DMS114 treated with DMSO at 0.1 percent for 48 hours (cell line): ENCODE data around the gene ARSJ.

ENCODE experiments used
- DNase-seq: peaks from one replicate; lab custom pipeline; 2025; ENCODE audit not compliant: unreplicated experiment; lab: John Stamatoyannopoulos, UW

The ARSJ gene

GRCh38 chr4:113990886-113991285, 11.4 kb upstream of the ARSJ start:
- DNase-seq = no peak

DNA sequence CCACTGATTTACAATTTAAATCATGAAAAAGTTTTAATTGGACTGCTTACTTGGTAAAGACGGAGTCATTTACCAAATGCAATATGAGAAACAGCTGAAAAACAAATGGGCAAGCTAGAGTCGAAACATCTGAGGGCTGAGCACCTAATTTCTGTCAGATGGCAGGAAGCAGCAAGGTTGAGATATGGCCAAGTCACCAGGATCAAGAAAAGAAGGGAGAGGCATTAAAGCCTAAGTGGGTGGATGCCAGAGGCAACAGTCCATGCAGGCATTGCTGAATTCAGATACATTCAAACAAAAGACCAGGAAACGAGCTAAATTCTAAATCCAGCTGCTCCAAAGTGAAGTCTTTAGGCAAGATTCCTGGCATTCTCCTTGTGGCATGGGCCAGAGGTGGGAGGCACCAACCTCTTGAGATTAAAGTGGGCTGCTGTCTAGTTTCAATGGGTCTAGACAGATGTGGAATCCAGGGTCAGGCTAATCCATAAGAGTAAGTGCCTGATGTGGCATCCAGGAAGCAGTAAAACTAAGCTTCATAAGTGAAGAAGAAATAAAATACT, 8.0 kb upstream of the ARSJ start:
- DNase-seq = no peak

- DNase-seq = no peak
Measured at GRCh38 chr4:113982181-113982580, 2.7 kb upstream of the ARSJ start.

GRCh38 chr4:113981591-113981990, 2.1 kb upstream of the ARSJ start:
- no peak for DNase-seq

GRCh38 chr4:113979905-113980615, 613 bp upstream of the ARSJ start:
- DNase-seq = no peak

GRCh38 chr4:113978561-113979147, 793 bp downstream of the ARSJ start:
- DNase-seq = no peak

DNA sequence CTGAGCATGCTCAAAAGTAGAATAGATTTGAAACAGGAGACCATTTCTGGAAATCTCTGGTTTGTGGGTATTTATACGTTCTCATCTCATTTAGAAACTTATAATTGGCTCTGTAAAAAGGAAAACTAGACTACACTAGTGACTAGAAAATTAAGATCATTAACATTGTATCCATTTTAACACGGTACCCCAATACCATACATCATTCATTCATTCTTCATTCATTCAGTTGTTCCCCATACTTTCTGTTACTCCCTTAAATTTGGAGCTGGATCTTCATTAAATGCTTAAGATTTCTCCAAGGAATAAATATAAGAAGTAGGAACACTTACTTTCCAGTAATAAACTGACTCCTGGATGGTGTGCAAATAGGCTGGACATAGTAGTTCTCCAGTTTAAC, 1.3 kb downstream of the ARSJ start:
- DNase-seq = no peak

- no peak for DNase-seq
Measured at GRCh38 chr4:113977526-113977855, 2.0 kb downstream of the ARSJ start.

DNA sequence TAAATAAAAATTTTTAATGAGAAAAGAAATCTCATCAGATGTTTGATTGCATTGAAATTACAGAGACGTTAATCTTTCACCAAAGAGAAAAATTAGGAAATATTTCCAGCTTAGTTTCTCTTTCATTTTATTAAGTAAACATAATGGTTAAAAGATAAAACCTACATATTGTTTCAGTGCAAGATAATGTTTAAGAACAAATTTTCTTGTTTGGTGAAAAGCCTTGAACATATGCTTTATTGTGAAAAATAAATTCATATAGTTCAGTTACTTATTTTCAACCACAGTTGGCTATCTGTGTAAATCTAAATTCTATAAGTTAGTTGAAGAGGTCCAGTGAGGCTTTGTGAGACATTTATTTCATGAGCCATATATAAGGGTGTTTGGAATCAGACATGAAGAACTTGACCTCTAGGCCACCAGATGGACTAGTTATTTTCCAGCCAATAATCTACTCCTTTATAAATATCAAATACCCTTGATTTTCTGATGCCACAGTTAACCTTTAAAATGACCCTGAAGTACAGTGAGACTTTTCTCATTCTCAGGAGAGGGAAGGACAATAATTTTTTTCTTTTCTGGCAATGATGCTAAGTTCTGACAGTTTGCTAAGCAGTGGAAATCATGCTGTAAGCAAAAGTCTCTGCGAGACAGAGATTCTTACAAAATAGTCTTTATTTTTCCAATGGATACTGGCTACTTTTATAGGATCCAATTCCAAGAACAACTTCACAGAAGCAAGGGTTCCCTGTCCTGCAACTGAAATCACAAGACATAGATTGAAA, 2.5 kb downstream of the ARSJ start:
- no peak for DNase-seq

DNA sequence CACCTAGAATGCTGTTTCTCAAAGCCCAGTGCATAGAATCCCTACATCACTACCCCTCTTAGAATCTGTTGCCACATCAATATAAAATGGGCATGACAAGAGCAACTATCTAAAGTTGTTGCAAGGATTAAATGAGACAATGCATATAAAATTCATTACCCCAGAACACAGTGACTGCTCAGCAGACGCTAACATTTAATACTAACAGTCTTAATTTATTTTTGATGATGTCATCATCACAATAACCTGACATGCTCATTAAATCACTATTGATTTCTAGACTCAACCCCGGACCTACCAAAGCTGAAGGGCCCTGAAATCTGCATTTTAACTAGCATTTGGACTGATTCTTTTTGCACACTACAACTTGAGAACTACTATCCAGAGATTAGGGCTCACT, 3.9 kb downstream of the ARSJ start:
- no peak for DNase-seq

GRCh38 chr4:113974467-113974866, 5.0 kb downstream of the ARSJ start:
- DNase-seq = no peak

- no peak for DNase-seq
Measured at GRCh38 chr4:113973345-113973744, 6.1 kb downstream of the ARSJ start.

DNA sequence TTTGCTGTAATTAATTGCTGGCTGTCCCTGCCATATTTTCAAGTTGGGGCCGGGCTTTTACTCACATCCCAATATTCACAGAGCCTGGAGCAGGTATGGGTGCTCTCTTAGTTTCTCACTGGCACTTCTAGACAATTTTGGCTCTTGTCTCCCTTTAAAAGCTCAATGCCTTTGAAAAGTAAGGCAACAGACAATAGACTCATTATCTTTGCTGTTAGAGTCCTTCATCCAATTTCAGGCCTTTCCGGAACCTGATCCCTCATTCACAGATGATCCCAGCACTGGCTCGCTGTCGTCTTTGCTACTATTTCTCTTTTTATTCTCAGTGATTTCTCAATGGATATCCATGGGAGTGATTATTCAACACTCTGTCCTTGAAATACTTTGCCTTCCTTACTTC, 6.7 kb downstream of the ARSJ start:
- DNase-seq = no peak

- no peak for DNase-seq
Measured at GRCh38 chr4:113971706-113972360, 7.6 kb downstream of the ARSJ start.

GRCh38 chr4:113969709-113970334, 9.6 kb downstream of the ARSJ start:
- DNase-seq = no peak

DNA sequence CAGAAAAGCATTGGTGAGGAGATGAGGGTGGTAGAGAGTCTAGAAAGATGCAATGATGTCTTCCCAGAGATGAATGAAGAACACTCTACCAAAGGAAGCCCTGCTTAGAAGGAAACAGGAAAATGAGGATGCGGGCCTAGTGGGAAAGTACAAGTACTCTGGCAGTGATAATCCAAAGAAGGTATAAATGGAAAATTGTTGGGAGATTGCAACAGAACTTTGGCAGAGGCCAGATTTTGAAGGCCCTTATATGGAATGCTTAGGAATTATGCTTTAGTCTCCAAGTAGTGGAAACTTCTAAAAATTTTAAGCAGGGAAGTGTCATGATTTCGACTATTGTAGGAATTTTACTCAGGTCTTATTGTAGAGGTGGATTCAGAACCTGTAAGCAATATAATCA, 11.0 kb downstream of the ARSJ start:
- no peak for DNase-seq

DNA sequence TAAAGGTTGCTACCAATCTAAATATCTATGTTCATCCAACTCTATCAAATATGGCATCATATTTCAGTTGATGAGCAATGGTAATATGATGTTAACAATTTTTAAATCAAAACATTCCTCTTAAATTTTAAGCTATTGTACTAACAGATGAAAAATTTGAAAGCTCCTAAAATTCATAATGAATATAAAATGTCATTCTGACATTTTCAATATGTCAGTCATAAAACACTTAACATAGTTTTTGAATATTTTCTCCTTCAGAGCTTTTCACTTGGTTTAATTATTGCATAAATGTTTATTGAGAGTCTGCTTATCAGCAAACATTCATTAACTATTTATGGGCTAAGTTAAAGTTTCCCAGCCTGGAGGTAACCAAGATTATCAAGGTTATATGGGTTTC, 11.8 kb downstream of the ARSJ start:
- no peak for DNase-seq

DNA sequence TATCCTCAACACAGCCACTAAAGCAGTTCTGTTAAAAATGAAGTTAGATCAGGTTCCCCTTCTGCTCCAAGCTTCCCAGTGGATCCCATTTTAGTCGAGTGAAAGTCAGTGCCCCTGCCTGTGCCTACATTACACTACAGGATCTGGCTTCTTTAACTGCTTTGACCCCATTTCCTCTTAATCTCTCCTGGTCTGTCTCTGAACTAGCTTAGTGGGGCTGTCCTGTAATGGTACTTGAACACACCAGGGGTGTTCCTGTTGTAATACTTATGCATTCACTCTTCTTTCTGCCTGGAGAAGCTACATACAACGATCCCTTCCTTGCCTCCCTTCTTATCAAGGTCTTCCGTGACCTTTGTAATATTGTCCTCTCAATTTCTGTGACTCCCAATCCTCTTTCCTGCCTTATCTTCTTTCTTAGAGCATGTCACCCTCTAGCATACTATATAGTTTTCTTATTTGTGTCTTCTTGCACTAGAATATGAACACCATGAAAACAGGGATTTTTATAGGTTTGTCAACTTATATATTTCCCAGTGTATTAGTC, 16.7 kb downstream of the ARSJ start:
- DNase-seq = no peak

GRCh38 chr4:113962016-113962347, 17.5 kb downstream of the ARSJ start:
- no peak for DNase-seq

- DNase-seq = no peak
Measured at GRCh38 chr4:113960684-113961321, 18.6 kb downstream of the ARSJ start.

- no peak for DNase-seq
Measured at GRCh38 chr4:113959539-113959937, 19.9 kb downstream of the ARSJ start.
